Panc1 (cell line): ENCODE data around the gene CYTH3. TPM values are rescaled to one million over a fixed set of nuclear protein-coding genes. Genes with fewer than 3 reads are reported as not detected.

Experiments
- ATAC-seq: fragments of 200-7000 bp; cut with Tn5 transposase; 2 replicates; pipeline ENCODE4 v1.9.1; 2020; ENCODE audit warnings: mild to moderate bottlenecking, moderate library complexity
- BruUV-seq: library from RNA; stranded (reverse); fragments of 400-500 nt; replicated peaks from 2 replicates; lab custom pipeline; 2021; lab: Mats Ljungman, UMichigan
- CTCF ChIA-PET: fragments of 300-600 bp; sonication (Branson Sonifier 250); formaldehyde crosslinking; loops from one replicate; lab custom pipeline; 2022; ENCODE audit warnings: antibody characterized with exemption; lab: Charles Lee
- POLR2A ChIA-PET: fragments of 300-600 bp; sonication (Branson Sonifier 250); formaldehyde crosslinking; loops from one replicate; lab custom pipeline; 2022; ENCODE audit warnings: antibody characterized with exemption; lab: Charles Lee
- DNase-seq: peaks from one replicate; pipeline ENCODE4 v3.0.0-alpha.2; 2010; ENCODE audit warnings: low read depth, low spot score
- H3K27ac ChIP-seq: 2 replicates; pipeline ENCODE4 v1.5.1; 2011; ENCODE audit warnings: mild to moderate bottlenecking, low read length, inconsistent platforms
- H3K27me3 ChIP-seq: fragments of 200-500 bp; sonication (Bioruptor generic); 2 replicates; pipeline ENCODE4 v1.6.0; 2014; ENCODE audit warnings: low read length, inconsistent platforms; ENCODE audit not compliant: control insufficient read depth, insufficient read depth
- H3K36me3 ChIP-seq: fragments of 200-500 bp; sonication (Bioruptor generic); 2 replicates; pipeline ENCODE4 v1.5.1; 2014; ENCODE audit warnings: inconsistent platforms, mild to moderate bottlenecking, low read length, moderate library complexity; ENCODE audit not compliant: control insufficient read depth, insufficient read depth
- H3K4me1 ChIP-seq: 2 replicates; pipeline ENCODE4 v1.5.1; 2011; ENCODE audit warnings: inconsistent platforms, mild to moderate bottlenecking, low read length, moderate library complexity; ENCODE audit not compliant: control insufficient read depth, insufficient read depth
- H3K4me3 ChIP-seq, 2 experiments: 2 replicates each; pipeline ENCODE4 v1.5.1; 2011 to 2012; ENCODE audit warnings: low read depth in 2 of 2, low read length in 2 of 2, mild to moderate bottlenecking in 2 of 2, inconsistent platforms in 1 of 2, moderate library complexity in 1 of 2
- H3K9me3 ChIP-seq: fragments of 200-500 bp; sonication (Bioruptor generic); 2 replicates; pipeline ENCODE4 v1.5.1; 2014; ENCODE audit warnings: low read depth, mild to moderate bottlenecking, inconsistent platforms, low read length, moderate library complexity; ENCODE audit not compliant: control insufficient read depth, insufficient read depth
- POLR2AphosphoS5 ChIP-seq: IDR thresholded peaks from 2 replicates; pipeline ENCODE4 v1.6.1; 2012; ENCODE audit warnings: mild to moderate bottlenecking, low read depth, low read length, moderate library complexity
- SIN3A ChIP-seq: IDR thresholded peaks from 2 replicates; pipeline ENCODE4 v1.6.1; 2012; ENCODE audit warnings: low read depth, mild to moderate bottlenecking, low read length, moderate library complexity, borderline replicate concordance; ENCODE audit not compliant: insufficient read depth
- TCF7L2 ChIP-seq: IDR thresholded peaks from 2 replicates; pipeline ENCODE4 v1.6.1; 2011; ENCODE audit warnings: mild to moderate bottlenecking, low read depth, low read length, inconsistent platforms
- in situ Hi-C: cut with HindIII; loops from 2 replicates; pipeline ENCODE4 v1.10.0; 2016; ENCODE audit warnings: low sequenced_read_pairs, low pct_unique_long_range_greater_than_20kb
- intact Hi-C: fragments of 100-400 bp; cut with micrococcal nuclease; formaldehyde crosslinking; loops from one replicate; pipeline ENCODE4 v1.10.0; 2022; ENCODE audit not compliant: unreplicated experiment
- total RNA-seq: library from RNA; stranded (reverse); gene quantifications from one replicate; pipeline ENCODE4 v1.2.1, GENCODE V29; 2021; ENCODE audit not compliant: unreplicated experiment
- TF ChIP-seq, protein P1 (sequence below): fragments of 450-650 bp; IDR thresholded peaks from 2 replicates; pipeline ENCODE4 v1.5.1; 2017; ENCODE audit warnings: mild to moderate bottlenecking
- TF ChIP-seq, protein P2 (sequence below), 2 experiments: IDR thresholded peaks; 2 replicates each; pipeline ENCODE4 v1.6.1; 2011 to 2012; ENCODE audit warnings: low read depth in 2 of 2, control low read depth in 1 of 2, low read length in 1 of 2, mild to moderate bottlenecking in 1 of 2, moderate library complexity in 1 of 2; ENCODE audit not compliant: insufficient read depth in 1 of 2

Gene CYTH3
- total RNA-seq, 1 experiment from 2014 or later: 35.5 TPM

DNA sequence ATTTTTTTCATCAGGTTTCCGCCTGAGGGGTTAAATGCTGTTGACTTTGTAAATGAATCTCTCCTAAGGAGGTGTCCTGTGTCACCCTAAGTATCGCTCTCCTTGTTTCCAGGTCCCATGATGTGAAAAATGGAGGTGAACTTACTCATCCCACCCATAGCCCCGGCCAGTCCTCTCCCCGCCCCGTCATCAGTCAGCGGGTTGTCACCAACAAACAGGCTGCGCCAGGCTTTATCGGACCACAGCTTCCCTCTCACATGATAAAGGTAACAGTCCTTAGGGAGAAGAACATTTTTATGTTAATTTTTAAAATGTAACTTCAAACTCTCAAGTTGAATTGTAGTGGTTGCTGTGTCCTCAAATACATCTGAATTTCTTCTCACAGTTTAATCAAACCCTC, 124.8 kb downstream of the CYTH3 start:
- intact Hi-C loops (no loop called here), in situ Hi-C loops (no loop called here)
- Histone ChIP-seq H3K36me3 (peaks cover 30% of the 10 kb centered on the region), H3K9me3 (no peaks in the 10 kb centered on the region), H3K27ac (no peak overlapping the region), H3K4me3 (no peak overlapping the region), H3K4me1 (no peaks in the 10 kb centered on the region), H3K27me3 (no peaks in the 10 kb centered on the region)
- ChIA-PET POLR2A (no interaction called here), CTCF (no interaction called here)
- DNase-seq (no peak), ATAC-seq (no peak)
- no TSS peak for BruUV-seq
- TF ChIP-seq SIN3A: no peak
- no peak for TF ChIP-seq TCF7L2
- TF ChIP-seq, protein P1, sequence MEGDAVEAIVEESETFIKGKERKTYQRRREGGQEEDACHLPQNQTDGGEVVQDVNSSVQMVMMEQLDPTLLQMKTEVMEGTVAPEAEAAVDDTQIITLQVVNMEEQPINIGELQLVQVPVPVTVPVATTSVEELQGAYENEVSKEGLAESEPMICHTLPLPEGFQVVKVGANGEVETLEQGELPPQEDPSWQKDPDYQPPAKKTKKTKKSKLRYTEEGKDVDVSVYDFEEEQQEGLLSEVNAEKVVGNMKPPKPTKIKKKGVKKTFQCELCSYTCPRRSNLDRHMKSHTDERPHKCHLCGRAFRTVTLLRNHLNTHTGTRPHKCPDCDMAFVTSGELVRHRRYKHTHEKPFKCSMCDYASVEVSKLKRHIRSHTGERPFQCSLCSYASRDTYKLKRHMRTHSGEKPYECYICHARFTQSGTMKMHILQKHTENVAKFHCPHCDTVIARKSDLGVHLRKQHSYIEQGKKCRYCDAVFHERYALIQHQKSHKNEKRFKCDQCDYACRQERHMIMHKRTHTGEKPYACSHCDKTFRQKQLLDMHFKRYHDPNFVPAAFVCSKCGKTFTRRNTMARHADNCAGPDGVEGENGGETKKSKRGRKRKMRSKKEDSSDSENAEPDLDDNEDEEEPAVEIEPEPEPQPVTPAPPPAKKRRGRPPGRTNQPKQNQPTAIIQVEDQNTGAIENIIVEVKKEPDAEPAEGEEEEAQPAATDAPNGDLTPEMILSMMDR: no peak
- TF ChIP-seq, protein P2, sequence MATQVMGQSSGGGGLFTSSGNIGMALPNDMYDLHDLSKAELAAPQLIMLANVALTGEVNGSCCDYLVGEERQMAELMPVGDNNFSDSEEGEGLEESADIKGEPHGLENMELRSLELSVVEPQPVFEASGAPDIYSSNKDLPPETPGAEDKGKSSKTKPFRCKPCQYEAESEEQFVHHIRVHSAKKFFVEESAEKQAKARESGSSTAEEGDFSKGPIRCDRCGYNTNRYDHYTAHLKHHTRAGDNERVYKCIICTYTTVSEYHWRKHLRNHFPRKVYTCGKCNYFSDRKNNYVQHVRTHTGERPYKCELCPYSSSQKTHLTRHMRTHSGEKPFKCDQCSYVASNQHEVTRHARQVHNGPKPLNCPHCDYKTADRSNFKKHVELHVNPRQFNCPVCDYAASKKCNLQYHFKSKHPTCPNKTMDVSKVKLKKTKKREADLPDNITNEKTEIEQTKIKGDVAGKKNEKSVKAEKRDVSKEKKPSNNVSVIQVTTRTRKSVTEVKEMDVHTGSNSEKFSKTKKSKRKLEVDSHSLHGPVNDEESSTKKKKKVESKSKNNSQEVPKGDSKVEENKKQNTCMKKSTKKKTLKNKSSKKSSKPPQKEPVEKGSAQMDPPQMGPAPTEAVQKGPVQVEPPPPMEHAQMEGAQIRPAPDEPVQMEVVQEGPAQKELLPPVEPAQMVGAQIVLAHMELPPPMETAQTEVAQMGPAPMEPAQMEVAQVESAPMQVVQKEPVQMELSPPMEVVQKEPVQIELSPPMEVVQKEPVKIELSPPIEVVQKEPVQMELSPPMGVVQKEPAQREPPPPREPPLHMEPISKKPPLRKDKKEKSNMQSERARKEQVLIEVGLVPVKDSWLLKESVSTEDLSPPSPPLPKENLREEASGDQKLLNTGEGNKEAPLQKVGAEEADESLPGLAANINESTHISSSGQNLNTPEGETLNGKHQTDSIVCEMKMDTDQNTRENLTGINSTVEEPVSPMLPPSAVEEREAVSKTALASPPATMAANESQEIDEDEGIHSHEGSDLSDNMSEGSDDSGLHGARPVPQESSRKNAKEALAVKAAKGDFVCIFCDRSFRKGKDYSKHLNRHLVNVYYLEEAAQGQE (IDR thresholded peaks at IDR 0.05; ENCODE audit: insufficient read depth in 1 of 2, low read depth in 2 of 2, low read length in 1 of 2): no peak
- no peak for TF ChIP-seq POLR2AphosphoS5

DNA sequence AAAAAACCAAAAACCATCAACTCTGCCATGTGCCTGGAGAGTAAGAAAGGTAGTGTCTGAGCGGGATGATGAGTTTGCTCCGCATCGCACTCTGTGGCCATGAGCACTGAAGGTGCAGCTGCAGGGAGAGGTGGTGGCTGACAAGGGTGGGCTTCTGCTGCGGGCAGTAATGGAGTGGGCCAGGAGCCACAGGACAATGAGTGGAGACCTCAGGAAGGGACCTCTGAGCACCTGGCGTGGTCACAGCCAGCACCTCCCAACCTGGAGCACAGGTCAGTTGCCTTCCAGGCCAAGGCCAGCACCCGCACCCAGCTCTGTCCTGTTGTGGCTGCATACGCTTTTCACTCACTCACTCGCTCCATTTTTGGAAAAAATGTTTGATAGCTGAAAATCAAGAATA, 125.8 kb downstream of the CYTH3 start:
- ChIA-PET CTCF (no interaction called here), POLR2A (interaction anchor here (0.6 kb wide), 1 partner anchor 188 kb away, joined by 4 read pairs; no protein-coding TSS in a partner anchor)
- TF ChIP-seq TCF7L2 (no peak), POLR2AphosphoS5 (no peak), SIN3A (no peak)
- TF ChIP-seq, protein P1: no peak
- TF ChIP-seq, protein P2 (IDR thresholded peaks at IDR 0.05; ENCODE audit: insufficient read depth in 1 of 2, low read depth in 2 of 2, low read length in 1 of 2): no peak
- no peak for ATAC-seq
- Histone ChIP-seq H3K36me3 (peaks cover 27% of the 10 kb centered on the region), H3K27ac (no peak overlapping the region), H3K27me3 (no peaks in the 10 kb centered on the region), H3K4me1 (no peaks in the 10 kb centered on the region), H3K9me3 (no peaks in the 10 kb centered on the region), H3K4me3 (no peak overlapping the region)
- in situ Hi-C loops: no loop called here
- intact Hi-C loops: no loop called here
- DNase-seq: no peak
- BruUV-seq: no TSS peak
